K562 (cell line): ENCODE data around the gene PACSIN2. TPM values are rescaled to one million over a fixed set of nuclear protein-coding genes. Genes with fewer than 3 reads are reported as not detected.

ENCODE experiments used
- ATAC-seq: fragments of 200-7000 bp; cut with Tn5 transposase; 3 replicates; pipeline ENCODE4 v1.9.1; 2020; ENCODE audit warnings: moderate library complexity
- BruUV-seq: library from RNA; stranded (reverse); fragments of 400-500 nt; replicated peaks from 2 replicates; lab custom pipeline; 2021; lab: Mats Ljungman, UMichigan
- CTCF ChIA-PET: fragments of 300-600 bp; formaldehyde crosslinking; extraction: SDS; loops from one replicate; lab custom pipeline; 2021; ENCODE audit warnings: low intra/inter-chr PET ratio; lab: Yijun Ruan, JAX
- POLR2A ChIA-PET: fragments of 300-600, 350-650 bp; sonication (Branson Sonifier 250); formaldehyde crosslinking; extraction: SDS; loops from one replicate; lab custom pipeline; 2021; ENCODE audit warnings: antibody characterized with exemption, inconsistent platforms; lab: Yijun Ruan, JAX
- DNase-seq, 4 experiments: peaks; one replicate each; pipeline versions ENCODE4 v3.0.0 to v3.0.0-alpha.2; 2011 to 2018; ENCODE audit warnings: low spot score in 3 of 4, mixed read lengths in 3 of 4; ENCODE audit errors: extremely low read depth in 1 of 4
- FAIRE-seq: peaks from 2 replicates; lab custom pipeline; 2011; peaks lifted over from hg19 to GRCh38; lab: Jason Lieb, UNC
- H2AFZ ChIP-seq: 2 replicates; pipeline ENCODE4 v1.6.0; 2011; ENCODE audit warnings: low read depth, low read length, control low read depth, inconsistent platforms
- H3K27ac ChIP-seq: fragments of 200-600 bp; 3 replicates; pipeline ENCODE4 v1.8.0; 2011; ENCODE audit warnings: low read depth, mild to moderate bottlenecking, control low read depth, inconsistent platforms, low read length, moderate library complexity, mixed read lengths; ENCODE audit errors: extremely low read depth
- H3K27me3 ChIP-seq, 2 experiments: fragments of 300-600 bp in 1 of 2; 2 replicates in 1 of 2; 3 replicates in 1 of 2; pipeline versions ENCODE4 v1.6.0 to v1.8.0; 2011; ENCODE audit warnings: inconsistent platforms in 2 of 2, low read length in 2 of 2, mild to moderate bottlenecking in 1 of 2, mixed read lengths in 1 of 2, moderate library complexity in 1 of 2; ENCODE audit not compliant: control insufficient read depth in 2 of 2, insufficient read depth in 2 of 2
- H3K36me3 ChIP-seq: fragments of 300-600 bp; 3 replicates; pipeline ENCODE4 v1.8.0; 2011; ENCODE audit warnings: mild to moderate bottlenecking, low read length, inconsistent platforms; ENCODE audit not compliant: control insufficient read depth, insufficient read depth
- H3K4me1 ChIP-seq, 2 experiments: fragments of 200-600 bp in 1 of 2; replicated peaks in 1 of 2; 2 replicates in 1 of 2; 3 replicates in 1 of 2; pipeline versions ENCODE4 v1.5.1 to v1.8.0; 2011; ENCODE audit warnings: inconsistent platforms in 2 of 2, low read length in 2 of 2, mild to moderate bottlenecking in 1 of 2, mixed read lengths in 1 of 2, moderate library complexity in 1 of 2; ENCODE audit not compliant: control insufficient read depth in 2 of 2, insufficient read depth in 2 of 2
- H3K4me2 ChIP-seq: 2 replicates; pipeline ENCODE4 v1.6.1; 2011; ENCODE audit warnings: low read length, control low read depth, inconsistent platforms, mixed read lengths; ENCODE audit not compliant: insufficient read depth
- H3K4me3 ChIP-seq: fragments of 200-600 bp; sonication (generic), shearing (Covaris generic); 2 replicates; pipeline ENCODE4 v1.5.1; 2016; ENCODE audit warnings: control low read depth, inconsistent platforms
- H3K79me2 ChIP-seq: fragments of 200-600 bp; 3 replicates; pipeline ENCODE4 v1.8.0; 2011; ENCODE audit warnings: low read length, inconsistent platforms; ENCODE audit not compliant: control insufficient read depth, insufficient read depth
- H3K9ac ChIP-seq, 2 experiments: 2 replicates each; pipeline versions ENCODE4 v1.6.0 to v1.6.1; 2011; ENCODE audit warnings: low read depth in 2 of 2, low read length in 2 of 2, control low read depth in 1 of 2, inconsistent platforms in 1 of 2, mild to moderate bottlenecking in 1 of 2, mixed read lengths in 1 of 2; ENCODE audit not compliant: insufficient read depth in 1 of 2
- H3K9me1 ChIP-seq: one replicate; pipeline ENCODE4 v1.6.0; 2011; ENCODE audit warnings: inconsistent platforms, mild to moderate bottlenecking, low read length, moderate library complexity; ENCODE audit not compliant: control insufficient read depth, insufficient read depth
- H3K9me3 ChIP-seq: replicated peaks from 2 replicates; pipeline ENCODE4 v1.5.1; 2011; ENCODE audit warnings: low read depth, low read length, inconsistent platforms; ENCODE audit not compliant: control insufficient read depth, insufficient read depth
- H4K20me1 ChIP-seq: replicated peaks from 2 replicates; pipeline ENCODE4 v1.6.1; 2011; ENCODE audit warnings: low read length, inconsistent platforms, mixed read lengths; ENCODE audit not compliant: control insufficient read depth, insufficient read depth
- DDX20 ChIP-seq: fragments of 450-650 bp; IDR thresholded peaks from 2 replicates; pipeline ENCODE4 v1.6.1; 2016; ENCODE audit warnings: missing genetic modification characterization, low read depth, mild to moderate bottlenecking, missing compliant biosample characterization, moderate library complexity
- EWSR1 ChIP-seq: fragments of 450-650 bp; IDR thresholded peaks from 2 replicates; pipeline ENCODE4 v1.6.1; 2018; ENCODE audit warnings: borderline replicate concordance, mild to moderate bottlenecking, low read depth, moderate library complexity; ENCODE audit not compliant: partially characterized antibody
- GATA2 ChIP-seq: sonication (generic); formaldehyde crosslinking; IDR thresholded peaks from 2 replicates; pipeline ENCODE4 v1.4.0; 2020; ENCODE audit warnings: mild to moderate bottlenecking, missing genetic modification reagents
- GTF2B ChIP-seq: IDR thresholded peaks from 2 replicates; pipeline ENCODE4 v1.6.1; 2011; ENCODE audit not compliant: insufficient read length; ENCODE audit errors: extremely low read depth
- HDAC3 ChIP-seq: fragments of 450-650 bp; IDR thresholded peaks from 2 replicates; pipeline ENCODE4 v1.6.1; 2018; ENCODE audit warnings: borderline replicate concordance, mild to moderate bottlenecking, moderate library complexity; ENCODE audit not compliant: partially characterized antibody
- HDAC8 ChIP-seq: fragments of 450-650 bp; IDR thresholded peaks from 2 replicates; pipeline ENCODE4 v1.6.1; 2016; ENCODE audit warnings: mild to moderate bottlenecking, missing genetic modification characterization, moderate library complexity, missing compliant biosample characterization
- HNRNPK ChIP-seq: fragments of 200-400 bp; formaldehyde crosslinking; IDR thresholded peaks from one replicate; pipeline ENCODE4 v1.6.1; 2018; ENCODE audit warnings: mild to moderate bottlenecking, low read depth, low read length; ENCODE audit not compliant: poor library complexity, severe bottlenecking
- MEIS2 ChIP-seq: fragments of 450-650 bp; IDR thresholded peaks from 2 replicates; pipeline ENCODE4 v1.6.1; 2014; ENCODE audit warnings: mild to moderate bottlenecking; ENCODE audit not compliant: partially characterized antibody
- MLLT1 ChIP-seq, 2 experiments: fragments of 450-650 bp; IDR thresholded peaks; 2 replicates each; pipeline ENCODE4 v1.6.1; 2016
- MTA1 ChIP-seq: fragments of 450-650 bp; IDR thresholded peaks from 2 replicates; pipeline ENCODE4 v1.6.1; 2017; ENCODE audit warnings: borderline replicate concordance
- RBM39 ChIP-seq: fragments of 200-400 bp; formaldehyde crosslinking; optimal IDR thresholded peaks from 2 replicates; pipeline ENCODE3; 2018; ENCODE audit warnings: low read depth, low read length
- RHOXF2B ChIP-seq: fragments of 250-450 bp; sonication (Bioruptor Pico); conservative IDR thresholded peaks from 2 replicates; pipeline ENCODE4 v1.5.1; 2021
- THRB ChIP-seq: fragments of 450-650 bp; formaldehyde crosslinking; conservative IDR thresholded peaks from 2 replicates; pipeline ENCODE4 v1.4.0; 2022; ENCODE audit warnings: mild to moderate bottlenecking, missing genetic modification characterization
- ZNF146 ChIP-seq: IDR thresholded peaks from one replicate; pipeline ENCODE4 v1.6.1; 2018; ENCODE audit warnings: missing compliant biosample characterization; ENCODE audit not compliant: unreplicated experiment
- ZNF436 ChIP-seq: fragments of 250-450, 450-650 bp; sonication (Bioruptor Pico); formaldehyde crosslinking; IDR thresholded peaks from 2 replicates; pipeline ENCODE4 v1.7.0; 2020; ENCODE audit warnings: mild to moderate bottlenecking
- ZNF449 ChIP-seq: fragments of 250-450 bp; sonication (Bioruptor Pico); IDR thresholded peaks from 2 replicates; pipeline ENCODE4 v1.8.0; 2022; ENCODE audit warnings: moderate library complexity, mild to moderate bottlenecking, inconsistent platforms
- WGBS: fragments of 100-300 bp; shearing (Covaris generic); methylation state at CpG from one replicate; pipeline ENCODE4 v1.1.6; 2016; ENCODE audit warnings: low coverage, mixed read lengths; ENCODE audit not compliant: insufficient coverage; ENCODE audit errors: missing lambda C conversion rate; 5-methylcytosine and 5-hydroxymethylcytosine counted together
- in situ Hi-C: fragments of 300-500 bp; cut with MboI; formaldehyde crosslinking; loops from 4 replicates; pipeline ENCODE4 v1.15.0; 2018; ENCODE audit warnings: inconsistent platforms, mixed read lengths
- intact Hi-C: fragments of 100-400 bp; cut with micrococcal nuclease; formaldehyde crosslinking; loops from 2 replicates; pipeline ENCODE4 v1.14.2; 2022
- polyA plus RNA-seq, 8 experiments: library from polyadenylated mRNA; depleted of rRNA in 4 of 8; stranded (reverse) in 5 of 8; unstranded in 3 of 8; fragments of >200 nt; fragmentation: Nextera tagmentation in 2 of 8; fragmentation: Illumina TruSeq in 1 of 8; extraction: Ambion mirVana in 2 of 8; extraction: Trizol in 1 of 8; gene quantifications; 2 replicates each; pipeline versions ENCODE4 v1.2.1 to v1.2.3, GENCODE V29; 2011 to 2014; ENCODE audit warnings: inconsistent platforms in 1 of 8, missing spikeins in 1 of 8
- total RNA-seq, 7 experiments: library from RNA; depleted of rRNA in 6 of 7; stranded (reverse); fragments of >200 nt in 6 of 7; fragmentation: Illumina TruSeq in 2 of 7; extraction: Trizol in 2 of 7; gene quantifications; 2 replicates each; pipeline versions ENCODE4 v1.2.1 to v1.2.3, GENCODE V29; 2011 to 2021; ENCODE audit warnings: low replicate concordance in 1 of 7

Gene PACSIN2
- total and polyA plus RNA-seq, 9 of the 15 experiments (the other 6 are each of a cell fraction or from before 2014, with no cell fraction given), result 0.45 to 45.1 (median 23.9) TPM

GRCh38 chr22:43007519-43008102, 7.3 kb downstream of the PACSIN2 start (continued):
- TF ChIP-seq THRB (CRISPR knock-in tag) (no peak), EWSR1 (no peak), DDX20 (tag) (no peak), MLLT1 (IDR thresholded peaks at IDR 0.05) (no peak), ZNF146 (CRISPR knock-in tag) (no peak)
- TF ChIP-seq, all 486 proteins: peak for 79

GRCh38 chr22:43006753-43007152, 8.2 kb downstream of the PACSIN2 start:
- Histone ChIP-seq H3K36me3 (no peaks in the 10 kb centered on the region), H3K4me1 (peaks cover 25 to 43% of the 10 kb centered on the region in 2 experiments), H3K4me3 (no peak overlapping the region), H3K4me2 (no peak overlapping the region), H3K9me3 (no peaks in the 10 kb centered on the region), H3K27me3 (no peaks in the 10 kb centered on the region)
- ATAC-seq (no peak), DNase-seq (peak in 1 of 4 experiments; percentile 23)
- POLR2A ChIA-PET, result interaction anchor here (0.6 to 1.2 kb wide), 3 partner anchors 9 to 280 kb away, joined by 3 to 4 read pairs (median 4); no protein-coding TSS in a partner anchor
- 41% methylated on average over 4 of the region's 7 CpGs for whole genome bisulfite sequencing
- TF ChIP-seq MEIS2 (no peak), HNRNPK (no peak), RBM39 (no peak), GTF2B (no peak), RHOXF2B (CRISPR knock-in tag) (no peak), HDAC3 (no peak), MTA1 (no peak), ZNF436 (CRISPR knock-in tag) (no peak), HDAC8 (tag) (no peak), ZNF449 (CRISPR knock-in tag) (no peak), GATA2 (CRISPR knock-in tag) (no peak)
- TF ChIP-seq, all 486 proteins: peak for 0
- intact Hi-C loops, result no loop called here
- H3K27ac ChIP-seq, result peak overlapping the region; percentile 61; the same call in 1 of the 3 replicates
- no peaks in the 10 kb centered on the region for H3K9me1 ChIP-seq
- H3K9ac ChIP-seq, result no peak overlapping the region; a peak in 1 of 4 replicates
- in situ Hi-C loops, result no loop called here
- BruUV-seq, result no TSS peak
- peaks cover 82% of the 10 kb centered on the region for H3K79me2 ChIP-seq
- H2AFZ ChIP-seq, result no peak overlapping the region
- H4K20me1 ChIP-seq, result peaks cover 19% of the 10 kb centered on the region
- CTCF ChIA-PET, result no interaction called here
- FAIRE-seq, result no peak
